Rectal smooth muscle tissue (tissue), 1 donor: ENCODE data around the gene MRPL44.

ENCODE experiments used
- H3K27ac ChIP-seq: one replicate; pipeline ENCODE4 v1.7.0; 2013; ENCODE audit warnings: low read depth, low read length, inconsistent platforms
- H3K27me3 ChIP-seq: one replicate; pipeline ENCODE4 v1.7.0; 2013; ENCODE audit warnings: low read length; ENCODE audit not compliant: control insufficient read depth, insufficient read depth
- H3K36me3 ChIP-seq: one replicate; pipeline ENCODE4 v1.7.0; 2013; ENCODE audit warnings: low read length; ENCODE audit not compliant: control insufficient read depth, insufficient read depth
- H3K4me1 ChIP-seq: one replicate; pipeline ENCODE4 v1.7.0; 2013; ENCODE audit warnings: low read length; ENCODE audit not compliant: control insufficient read depth, insufficient read depth
- H3K4me3 ChIP-seq: one replicate; pipeline ENCODE4 v1.7.0; 2013; ENCODE audit warnings: low read length
- H3K9ac ChIP-seq: one replicate; pipeline ENCODE4 v1.7.0; 2013; ENCODE audit warnings: low read length

MRPL44 gene

DNA sequence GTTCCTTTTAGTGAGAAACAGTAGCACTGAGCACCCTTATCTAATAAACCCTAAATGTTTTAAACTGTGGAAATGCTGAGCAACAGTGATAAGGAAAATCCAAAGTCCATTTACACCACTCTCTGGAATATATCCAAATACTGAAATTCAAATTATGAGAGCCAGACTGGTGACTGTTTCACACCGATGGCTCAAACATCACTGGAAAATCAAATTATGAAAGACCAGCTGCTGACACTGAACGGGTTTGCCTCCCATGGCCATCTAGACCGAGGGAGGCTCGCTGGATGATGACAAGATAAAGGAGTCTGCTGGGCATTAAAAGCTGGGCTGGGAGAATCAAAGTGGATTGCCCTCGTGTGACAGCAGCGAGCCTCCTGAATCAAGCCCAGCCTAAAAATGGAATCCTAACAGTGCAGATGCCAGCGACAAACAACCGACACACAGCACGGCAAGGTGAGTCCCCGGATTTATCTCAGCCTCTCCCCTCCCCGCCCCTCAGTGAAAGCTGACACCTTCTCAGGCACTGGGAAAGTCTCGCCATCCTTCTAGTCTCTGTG is 51.5 kb downstream of the MRPL44 start:
- no peaks in the 10 kb centered on the region for H3K4me1 ChIP-seq
- no peak overlapping the region for H3K4me3 ChIP-seq
- H3K27me3 ChIP-seq, result no peaks in the 10 kb centered on the region
- no peak overlapping the region for H3K27ac ChIP-seq
- no peaks in the 10 kb centered on the region for H3K36me3 ChIP-seq
- no peak overlapping the region for H3K9ac ChIP-seq

DNA sequence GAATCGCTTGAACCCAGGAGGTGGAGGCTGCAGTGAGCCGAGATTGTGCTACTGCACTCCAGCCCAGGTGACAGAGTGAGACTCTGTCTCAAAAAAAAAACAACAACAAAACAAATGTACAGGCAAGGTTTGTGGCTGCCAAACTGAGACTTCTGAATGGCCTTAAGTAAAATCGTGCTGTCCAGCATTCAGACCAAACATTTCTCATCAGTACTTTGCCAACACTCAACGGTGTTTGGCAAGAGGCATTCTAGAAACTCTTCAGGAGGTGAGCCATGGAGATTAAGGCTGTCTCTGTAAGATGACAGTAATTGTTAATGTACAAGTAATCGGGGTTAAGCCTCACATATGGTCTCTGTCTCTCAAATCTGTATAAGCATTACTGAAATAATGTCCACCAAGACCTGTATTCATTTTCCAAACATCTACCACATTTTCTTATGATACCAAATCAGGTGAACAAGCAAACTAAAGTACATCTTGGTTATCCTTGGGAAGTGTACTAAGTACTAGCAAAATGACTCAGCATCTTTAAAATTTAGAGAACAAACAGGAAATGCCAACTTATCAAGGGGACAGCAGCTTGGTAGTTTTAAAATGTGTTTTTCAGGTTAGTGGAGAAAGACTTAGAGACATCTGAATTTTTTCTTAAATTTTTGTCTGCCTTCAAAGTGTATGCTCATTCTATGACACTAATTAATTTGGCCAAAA is 52.5 kb downstream of the MRPL44 start:
- H3K4me3 ChIP-seq, result no peak overlapping the region
- H3K27me3 ChIP-seq, result no peaks in the 10 kb centered on the region
- no peaks in the 10 kb centered on the region for H3K4me1 ChIP-seq
- no peak overlapping the region for H3K9ac ChIP-seq
- no peak overlapping the region for H3K27ac ChIP-seq
- no peaks in the 10 kb centered on the region for H3K36me3 ChIP-seq

DNA sequence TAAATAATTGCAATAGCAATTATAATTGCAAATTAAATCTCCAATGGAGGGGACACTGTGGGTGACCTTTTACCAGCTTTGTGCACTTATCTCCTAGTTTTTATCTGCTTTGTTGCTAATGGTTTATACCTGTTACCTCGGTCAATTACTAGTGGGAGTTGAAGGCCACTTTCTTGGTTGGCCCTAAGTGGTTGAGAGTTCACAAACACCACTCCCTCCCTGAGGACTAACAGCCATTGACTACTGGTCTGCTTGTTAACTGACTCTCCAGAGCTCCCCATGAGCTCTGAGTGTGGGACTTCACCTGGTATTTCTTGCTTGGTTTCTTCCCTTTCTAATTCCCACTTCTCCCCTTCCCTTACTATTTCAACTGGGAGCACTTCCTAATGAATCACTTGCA is 54.6 kb downstream of the MRPL44 start:
- H3K4me3 ChIP-seq, result no peak overlapping the region
- H3K27ac ChIP-seq, result no peak overlapping the region
- H3K9ac ChIP-seq, result no peak overlapping the region
- no peaks in the 10 kb centered on the region for H3K4me1 ChIP-seq
- H3K27me3 ChIP-seq, result no peaks in the 10 kb centered on the region
- no peaks in the 10 kb centered on the region for H3K36me3 ChIP-seq

DNA sequence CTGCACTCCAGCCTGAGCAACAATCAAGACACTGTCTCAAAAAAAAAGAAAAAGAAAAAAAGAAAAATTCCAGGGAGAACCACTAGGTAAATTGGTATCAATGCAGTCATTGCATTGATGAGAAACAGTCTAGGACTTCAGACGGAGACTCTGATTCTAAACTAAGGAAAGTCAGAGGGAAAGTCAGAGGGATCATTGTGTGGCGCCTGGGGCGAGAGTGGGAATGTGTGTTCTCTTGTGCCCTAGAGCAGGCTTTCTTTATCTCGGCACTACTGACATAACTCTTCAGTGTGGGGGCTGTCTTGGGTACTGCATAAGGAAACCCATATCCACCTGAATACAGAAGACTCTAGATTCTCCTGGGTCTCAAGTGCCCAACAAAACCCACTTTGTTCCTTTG is 57.1 kb downstream of the MRPL44 start:
- Histone ChIP-seq H3K9ac (no peak overlapping the region), H3K27me3 (no peaks in the 10 kb centered on the region), H3K36me3 (no peaks in the 10 kb centered on the region), H3K4me1 (no peaks in the 10 kb centered on the region), H3K27ac (no peak overlapping the region), H3K4me3 (no peak overlapping the region)

DNA sequence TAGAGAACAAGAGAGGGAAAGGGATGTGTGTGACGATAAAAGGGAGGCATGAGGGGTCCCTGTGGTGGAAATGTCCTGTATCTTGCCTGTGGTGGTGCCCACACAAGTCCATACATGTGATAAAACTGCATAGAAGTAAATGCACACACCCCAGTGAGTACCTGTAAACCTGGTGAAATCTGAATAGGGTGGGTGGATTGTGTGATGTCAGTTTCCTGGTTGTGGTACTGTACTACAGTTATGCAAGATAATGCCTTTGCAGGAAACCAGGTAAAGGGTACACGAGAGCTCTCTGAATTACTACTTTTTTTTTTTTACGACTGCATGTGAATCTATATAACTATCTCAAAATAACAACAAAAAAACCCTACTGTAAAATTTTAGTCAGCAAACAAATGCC is 59.7 kb downstream of the MRPL44 start:
- Histone ChIP-seq H3K27ac (no peak overlapping the region), H3K9ac (no peak overlapping the region), H3K36me3 (no peaks in the 10 kb centered on the region)

More for the DNA sequence above, 59.7 kb downstream of the MRPL44 start:
- Histone ChIP-seq H3K4me3 (no peak overlapping the region), H3K4me1 (no peaks in the 10 kb centered on the region), H3K27me3 (no peaks in the 10 kb centered on the region)
